Adipocyte (in vitro differentiated cells): ENCODE data around the gene DUSP10.

Experiments used
- DNase-seq: peaks from one replicate; pipeline ENCODE4 v3.0.0-alpha.2; 2015; ENCODE audit warnings: low read depth
- H3K27me3 ChIP-seq: replicated peaks from 2 replicates; pipeline ENCODE4 v1.7.0; 2013; ENCODE audit warnings: mild to moderate bottlenecking, low read length, moderate library complexity; ENCODE audit not compliant: control insufficient read depth, insufficient read depth
- H3K36me3 ChIP-seq: 2 replicates; pipeline ENCODE4 v1.7.0; 2013; ENCODE audit warnings: low read length, mild to moderate bottlenecking, moderate library complexity; ENCODE audit not compliant: control insufficient read depth, insufficient read depth, severe bottlenecking
- H3K4me1 ChIP-seq: 2 replicates; pipeline ENCODE4 v1.7.0; 2013; ENCODE audit warnings: mild to moderate bottlenecking, low read length, moderate library complexity; ENCODE audit not compliant: control insufficient read depth, insufficient read depth
- H3K4me3 ChIP-seq: 2 replicates; pipeline ENCODE4 v1.7.0; 2013; ENCODE audit warnings: mild to moderate bottlenecking, low read length, moderate library complexity
- H3K9ac ChIP-seq: 2 replicates; pipeline ENCODE4 v1.7.0; 2013; ENCODE audit warnings: mild to moderate bottlenecking, low read length, moderate library complexity
- H3K9me3 ChIP-seq: 2 replicates; pipeline ENCODE4 v1.7.0; 2013; ENCODE audit warnings: mild to moderate bottlenecking, low read length, moderate library complexity; ENCODE audit not compliant: control insufficient read depth

The DUSP10 gene

DNA sequence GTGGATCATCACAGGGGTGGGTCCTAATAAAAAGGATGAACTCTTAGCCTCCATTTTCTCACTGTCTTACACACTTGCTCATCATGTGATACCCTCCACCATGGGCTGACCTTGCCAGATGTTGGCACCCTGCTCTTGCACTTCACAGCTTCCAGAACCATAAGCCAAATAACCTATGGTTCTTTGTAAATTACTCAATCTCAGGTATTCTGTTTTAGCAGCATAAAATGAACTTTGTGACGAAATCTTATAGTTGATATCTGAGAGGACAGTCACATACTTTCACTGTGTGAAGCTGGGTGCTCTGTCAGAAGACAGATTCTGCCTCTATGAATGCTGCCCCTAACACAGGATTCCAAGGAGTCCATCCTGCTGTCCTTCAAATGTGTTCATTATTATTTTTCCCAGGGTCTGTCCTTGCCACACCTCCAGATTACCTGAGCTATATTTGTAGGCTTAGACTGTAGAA lies 13.8 kb downstream of the DUSP10 start:
- DNase-seq: no peak
- Histone ChIP-seq H3K4me3 (no peak overlapping the region), H3K27me3 (no peaks in the 10 kb centered on the region), H3K9me3 (peaks cover 8% of the 10 kb centered on the region), H3K9ac (no peak overlapping the region), H3K36me3 (peaks cover 61% of the 10 kb centered on the region), H3K4me1 (peaks cover 50% of the 10 kb centered on the region)

DNA sequence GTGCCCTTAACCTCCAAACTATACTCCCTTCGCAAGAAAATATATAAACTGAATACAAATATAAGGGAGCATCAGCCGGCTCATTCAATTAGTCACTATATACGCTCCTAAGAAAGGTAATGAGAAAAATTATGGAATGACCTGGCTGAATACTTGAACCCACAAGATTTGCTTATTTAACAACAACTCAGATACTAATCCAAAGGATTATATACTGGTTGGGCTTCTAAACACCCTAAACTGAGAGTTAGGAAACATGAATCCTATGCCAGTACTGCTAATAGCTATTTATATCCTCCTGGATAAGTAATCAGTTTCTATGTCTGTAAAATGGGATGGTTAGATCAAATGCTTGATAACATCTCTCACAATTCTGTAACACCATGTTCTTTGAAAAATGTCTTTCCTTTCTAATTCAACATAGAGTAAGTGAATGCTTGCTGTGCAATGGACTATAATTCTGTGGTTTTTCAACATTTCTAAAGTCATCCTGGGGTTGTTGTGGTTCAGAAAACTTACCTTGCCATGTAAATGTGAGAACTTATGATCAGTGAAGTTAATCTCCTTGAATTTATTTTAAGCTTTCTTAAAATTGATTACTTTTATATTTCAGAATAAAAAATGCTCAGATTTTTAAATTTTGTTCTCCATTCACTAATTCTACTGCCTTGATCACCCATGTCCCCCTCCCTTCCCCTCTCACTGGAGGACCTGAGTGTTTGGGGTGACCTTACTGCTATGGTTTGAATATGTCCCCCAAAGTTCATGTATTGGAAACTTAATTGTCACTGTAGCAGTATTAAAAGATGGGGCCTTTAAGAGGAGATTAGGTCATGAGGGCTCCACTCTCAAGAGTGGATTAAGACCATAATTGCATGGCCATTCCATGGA lies 14.5 kb downstream of the DUSP10 start:
- Histone ChIP-seq H3K4me3 (no peak overlapping the region), H3K4me1 (peaks cover 56% of the 10 kb centered on the region), H3K9me3 (peaks cover 8% of the 10 kb centered on the region), H3K36me3 (peaks cover 63% of the 10 kb centered on the region), H3K27me3 (no peaks in the 10 kb centered on the region), H3K9ac (no peak overlapping the region)
- no peak for DNase-seq

DNA sequence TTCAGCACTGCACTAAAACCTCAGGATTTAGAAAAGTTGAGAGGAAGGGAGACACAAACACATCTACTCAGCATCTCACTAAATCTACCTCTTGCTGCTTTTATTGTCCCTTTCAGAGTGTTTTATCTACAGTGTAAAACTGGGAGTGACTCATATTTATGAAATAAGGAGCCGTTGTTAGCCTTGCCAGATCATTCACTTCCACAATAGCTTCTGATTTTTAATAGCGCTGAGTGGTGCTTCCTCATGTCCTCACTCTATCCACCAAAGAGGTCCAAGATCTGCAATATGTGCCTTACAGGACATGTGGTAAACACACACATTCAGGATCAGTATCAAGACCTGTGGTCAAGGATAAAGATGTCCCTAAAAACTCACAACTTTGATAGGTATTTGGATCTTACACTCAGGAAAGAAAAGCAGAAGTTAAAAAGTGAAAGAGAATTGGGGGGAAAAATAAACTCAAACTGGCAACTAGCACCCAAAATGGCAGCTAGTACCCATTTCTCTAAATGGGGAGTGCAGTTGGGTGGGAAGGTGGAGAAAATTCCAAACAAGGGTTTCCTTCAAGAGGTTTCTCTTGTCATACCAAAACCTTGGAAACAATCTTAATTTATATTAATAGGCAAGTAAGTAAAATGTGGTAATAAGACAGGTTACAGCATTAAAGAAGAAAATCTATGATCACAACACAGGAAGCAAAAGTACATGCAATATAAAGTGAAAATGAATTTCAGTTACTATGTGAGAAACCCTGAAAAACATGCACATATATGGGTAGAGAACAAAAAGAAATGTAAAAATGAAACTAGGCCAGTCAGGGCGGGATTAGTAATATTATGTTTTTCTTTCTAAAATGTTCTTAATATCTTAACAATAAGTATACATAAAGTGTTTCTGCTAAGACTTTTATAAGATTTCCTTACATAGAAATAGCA lies 15.9 kb downstream of the DUSP10 start:
- no peak for DNase-seq
- Histone ChIP-seq H3K4me3 (peak overlapping the region; percentile 2), H3K27me3 (no peaks in the 10 kb centered on the region), H3K36me3 (peaks cover 65% of the 10 kb centered on the region), H3K9me3 (peaks cover 8% of the 10 kb centered on the region), H3K9ac (peak overlapping the region; percentile 36), H3K4me1 (peaks cover 59% of the 10 kb centered on the region)

DNA sequence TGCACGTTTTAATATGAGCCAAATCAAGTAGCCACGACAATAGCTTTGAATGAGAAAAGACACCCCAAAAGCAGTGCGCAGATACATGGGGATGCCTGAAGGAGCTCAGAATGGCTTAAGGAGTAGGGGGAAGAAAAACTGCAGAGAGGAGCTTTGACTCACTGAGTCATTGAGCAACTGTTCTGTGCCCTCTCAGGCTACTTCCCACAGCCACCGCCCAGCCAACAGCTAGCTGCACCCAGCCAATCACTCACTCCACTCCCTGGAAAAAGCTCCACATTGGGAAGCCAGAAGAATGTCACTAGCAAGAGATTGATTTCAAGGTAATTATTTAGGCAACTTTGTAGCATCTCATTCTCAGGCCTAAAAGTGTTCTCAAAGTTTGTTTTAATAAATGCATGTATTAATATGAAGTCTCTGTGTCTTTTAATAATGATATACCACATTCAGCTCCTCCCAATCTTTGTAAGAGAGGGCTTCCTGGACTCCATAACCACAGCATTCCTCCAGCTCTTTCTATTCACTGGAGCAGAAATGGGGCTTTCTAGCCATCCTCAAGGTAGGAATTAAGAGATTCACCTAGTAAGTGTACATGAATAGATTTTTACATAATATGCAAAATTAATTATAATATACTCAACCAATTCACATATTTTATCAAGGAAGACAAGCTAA lies 16.8 kb downstream of the DUSP10 start:
- Histone ChIP-seq H3K9ac (peak overlapping the region; percentile 36), H3K36me3 (peaks cover 67% of the 10 kb centered on the region), H3K9me3 (peaks cover 8% of the 10 kb centered on the region), H3K4me1 (peaks cover 62% of the 10 kb centered on the region), H3K4me3 (peak overlapping the region; percentile 3), H3K27me3 (no peaks in the 10 kb centered on the region)
- peak; percentile 78 for DNase-seq

DNA sequence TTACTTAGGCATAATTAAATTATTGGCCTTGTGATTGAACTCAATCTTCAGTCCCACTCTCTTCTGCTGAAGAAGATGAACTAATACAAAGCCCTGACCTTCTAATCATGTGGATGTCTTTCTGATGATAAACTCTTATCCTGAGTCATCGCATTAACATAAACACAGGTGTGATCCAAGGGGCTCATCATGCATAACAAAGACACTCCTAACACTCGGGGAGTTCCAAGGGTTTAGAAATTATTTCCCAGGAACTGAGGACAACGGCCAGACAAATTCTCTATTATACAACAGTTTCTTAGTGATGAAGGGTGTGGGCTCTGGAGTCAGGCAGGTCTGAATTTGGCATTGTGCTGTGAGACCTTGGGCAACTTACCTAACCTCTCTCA lies 18.0 kb downstream of the DUSP10 start:
- Histone ChIP-seq H3K9me3 (peaks cover 8% of the 10 kb centered on the region), H3K9ac (no peak overlapping the region), H3K4me1 (peaks cover 64% of the 10 kb centered on the region), H3K27me3 (no peaks in the 10 kb centered on the region), H3K36me3 (peaks cover 59% of the 10 kb centered on the region), H3K4me3 (peak overlapping the region; percentile 14)
- DNase-seq: no peak

DNA sequence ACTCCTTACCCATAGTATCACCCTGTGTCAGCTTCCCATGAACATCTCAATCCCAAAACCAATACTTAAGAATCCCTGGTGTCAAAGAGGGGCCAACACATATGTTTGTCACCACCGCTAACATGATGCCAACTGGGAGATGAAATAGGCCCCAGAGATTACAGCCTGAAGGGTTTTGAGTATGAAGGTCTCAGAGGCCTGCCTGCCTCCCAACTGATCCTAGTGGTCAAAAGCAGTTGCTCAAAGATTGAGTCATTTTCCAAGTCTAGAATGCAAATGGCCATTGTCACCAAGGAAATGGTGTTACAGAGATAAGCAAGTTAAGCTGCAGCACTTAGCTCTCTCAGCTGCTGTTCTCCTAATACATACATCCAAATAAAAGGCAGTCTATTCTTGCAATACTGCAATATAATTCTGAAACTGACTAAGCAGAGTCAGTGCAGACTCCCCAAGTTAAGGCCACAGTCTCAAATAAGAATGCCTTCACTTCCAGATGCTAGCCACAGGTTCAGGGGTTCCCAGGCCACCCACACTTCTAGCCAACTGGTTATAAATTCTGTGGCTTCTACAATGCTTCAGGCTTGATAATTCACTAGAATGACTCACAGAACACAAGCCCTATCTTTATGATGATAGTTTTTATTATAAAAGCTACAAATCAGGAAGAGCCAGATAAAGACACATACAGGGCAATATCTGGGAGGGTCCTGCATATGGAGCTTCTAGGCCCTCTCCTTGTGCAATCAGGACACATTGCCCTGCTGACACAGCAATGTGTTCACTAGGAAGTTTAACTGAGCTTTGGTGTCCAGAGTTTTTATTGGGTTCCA lies 18.7 kb downstream of the DUSP10 start:
- Histone ChIP-seq H3K27me3 (no peaks in the 10 kb centered on the region), H3K36me3 (peaks cover 53% of the 10 kb centered on the region), H3K4me3 (peak overlapping the region; percentile 14), H3K9me3 (peaks cover 8% of the 10 kb centered on the region), H3K9ac (no peak overlapping the region), H3K4me1 (peaks cover 64% of the 10 kb centered on the region)
- DNase-seq: no peak

DNA sequence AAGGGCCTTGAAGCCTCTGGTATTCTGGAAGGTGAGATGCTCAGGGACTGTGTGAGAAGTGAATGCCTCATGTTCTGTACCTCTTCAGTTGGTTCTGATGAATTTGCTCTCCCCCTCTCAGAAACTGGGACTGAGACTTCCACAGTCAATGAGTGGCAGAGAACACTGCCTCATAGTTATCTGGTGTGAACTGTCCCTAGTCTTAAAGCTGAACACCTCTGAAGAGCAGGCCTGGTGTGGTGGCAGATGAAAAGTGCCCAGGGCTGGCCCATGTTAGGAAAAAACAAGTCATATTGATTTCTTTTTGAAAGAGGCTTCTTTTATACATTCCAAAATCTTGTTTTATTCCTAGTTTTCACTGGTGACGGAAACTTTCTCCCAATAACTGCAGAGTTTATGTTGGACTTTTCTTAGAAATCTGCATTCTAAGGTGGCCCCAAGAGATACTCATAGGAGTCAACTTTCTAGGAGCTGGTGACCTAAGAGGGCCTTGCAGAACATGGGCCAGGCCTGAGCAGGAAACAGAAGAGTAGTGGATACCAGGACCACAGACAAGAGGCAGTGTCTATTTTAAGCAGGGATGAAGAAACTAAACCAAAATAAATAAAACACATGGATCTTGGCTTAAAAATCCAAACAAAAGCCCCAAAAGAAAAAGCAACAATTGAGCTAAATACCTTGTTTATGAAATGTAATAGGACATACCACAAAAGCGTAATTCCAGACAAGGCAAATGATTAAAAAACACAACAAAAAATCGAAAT lies 19.5 kb downstream of the DUSP10 start:
- Histone ChIP-seq H3K4me3 (no peak overlapping the region), H3K36me3 (peaks cover 45% of the 10 kb centered on the region), H3K9ac (no peak overlapping the region), H3K4me1 (peaks cover 68% of the 10 kb centered on the region), H3K27me3 (no peaks in the 10 kb centered on the region), H3K9me3 (peaks cover 8% of the 10 kb centered on the region)
- no peak for DNase-seq

DNA sequence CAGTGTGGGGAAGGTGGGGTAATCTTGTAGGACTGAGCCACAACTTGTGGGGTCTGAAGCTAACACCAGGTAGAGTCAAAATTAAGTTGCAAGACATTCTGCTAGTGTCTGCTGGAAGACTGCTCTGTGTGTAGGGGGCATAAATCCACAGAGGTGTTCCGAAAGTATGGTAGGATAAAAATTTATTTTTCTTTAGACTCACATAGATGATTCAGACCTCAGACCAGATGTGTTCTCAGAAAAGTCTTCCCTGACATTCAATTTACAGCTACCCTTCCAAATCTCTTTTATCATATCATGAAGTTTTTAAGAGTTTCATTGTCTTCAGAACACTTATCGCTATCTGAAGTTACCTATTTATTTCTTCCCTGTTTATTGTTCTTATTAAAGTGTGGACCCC lies 21.3 kb downstream of the DUSP10 start:
- H3K4me1 ChIP-seq: peaks cover 70% of the 10 kb centered on the region
- DNase-seq: no peak
- H3K4me3 ChIP-seq: no peak overlapping the region
- peaks cover 40% of the 10 kb centered on the region for H3K36me3 ChIP-seq
- no peaks in the 10 kb centered on the region for H3K27me3 ChIP-seq
- no peak overlapping the region for H3K9ac ChIP-seq
- H3K9me3 ChIP-seq: peaks cover 8% of the 10 kb centered on the region

DNA sequence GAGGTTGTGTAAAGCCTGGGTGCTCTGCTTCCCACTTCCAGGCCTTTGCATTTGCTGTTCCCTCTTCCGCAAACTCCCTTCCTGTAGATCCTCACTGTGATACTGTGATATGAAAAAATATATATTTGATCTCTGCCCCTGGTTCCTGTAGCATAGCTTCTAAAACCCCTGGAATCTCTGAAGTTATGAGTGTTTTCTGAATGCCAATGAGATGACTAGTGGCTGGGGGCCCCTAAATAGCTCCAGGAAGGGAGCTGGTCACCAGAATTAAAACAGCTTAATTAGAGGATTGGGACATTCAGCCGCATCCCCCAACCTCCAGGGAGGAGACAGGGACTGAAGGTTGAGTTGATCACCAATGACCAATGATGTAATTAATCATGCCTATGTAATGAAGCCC lies 21.9 kb downstream of the DUSP10 start:
- Histone ChIP-seq H3K4me1 (peaks cover 64% of the 10 kb centered on the region), H3K9ac (no peak overlapping the region), H3K27me3 (no peaks in the 10 kb centered on the region), H3K36me3 (peaks cover 40% of the 10 kb centered on the region), H3K4me3 (peak overlapping the region; percentile 17), H3K9me3 (peaks cover 8% of the 10 kb centered on the region)
- DNase-seq: no peak

DNA sequence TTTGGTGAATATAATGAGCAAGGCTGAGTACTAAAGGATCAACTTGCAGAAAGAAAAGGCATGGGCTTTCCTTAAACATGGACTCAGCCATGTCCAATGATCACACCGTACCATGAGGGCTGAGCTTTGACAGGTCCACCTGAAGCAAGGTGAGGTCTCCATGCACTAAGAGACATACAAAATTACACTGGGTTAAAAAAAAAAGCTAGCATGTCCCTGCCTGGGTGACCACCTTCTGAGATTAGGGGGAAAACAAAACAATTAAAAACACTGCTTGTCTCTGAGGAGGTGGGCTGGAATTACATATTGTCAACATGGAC lies 22.7 kb downstream of the DUSP10 start:
- H3K36me3 ChIP-seq: peaks cover 40% of the 10 kb centered on the region
- H3K4me1 ChIP-seq: peaks cover 57% of the 10 kb centered on the region
- no peak for DNase-seq

More for the DNA sequence above, 22.7 kb downstream of the DUSP10 start:
- no peaks in the 10 kb centered on the region for H3K27me3 ChIP-seq
- H3K4me3 ChIP-seq: peak overlapping the region; percentile 17
- H3K9me3 ChIP-seq: peaks cover 8% of the 10 kb centered on the region
- peak overlapping the region; percentile 26 for H3K9ac ChIP-seq
